Measurements from ENCODE around the gene DNAI2.

DNA sequence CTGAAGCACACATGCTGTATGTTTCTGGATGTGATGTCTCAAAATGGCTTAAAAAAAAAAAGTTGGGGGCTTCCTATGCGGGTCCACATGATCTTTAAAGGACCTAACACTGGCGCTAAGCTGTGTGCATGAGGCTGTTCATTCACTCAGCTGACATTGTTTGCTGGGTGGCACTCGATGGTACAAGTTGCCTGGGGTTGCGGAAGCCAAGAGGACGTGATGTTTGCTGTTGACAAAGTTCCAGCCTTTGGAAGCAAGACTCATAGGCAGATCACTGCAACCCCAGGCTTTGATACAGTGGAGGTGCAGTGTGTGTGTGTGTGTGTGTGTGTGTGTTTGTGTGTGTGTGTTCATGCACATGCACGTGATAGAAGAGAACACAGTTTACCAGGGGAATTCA is 29.5 kb upstream of the DNAI2 start:
- TF ChIP-seq, protein P1, sequence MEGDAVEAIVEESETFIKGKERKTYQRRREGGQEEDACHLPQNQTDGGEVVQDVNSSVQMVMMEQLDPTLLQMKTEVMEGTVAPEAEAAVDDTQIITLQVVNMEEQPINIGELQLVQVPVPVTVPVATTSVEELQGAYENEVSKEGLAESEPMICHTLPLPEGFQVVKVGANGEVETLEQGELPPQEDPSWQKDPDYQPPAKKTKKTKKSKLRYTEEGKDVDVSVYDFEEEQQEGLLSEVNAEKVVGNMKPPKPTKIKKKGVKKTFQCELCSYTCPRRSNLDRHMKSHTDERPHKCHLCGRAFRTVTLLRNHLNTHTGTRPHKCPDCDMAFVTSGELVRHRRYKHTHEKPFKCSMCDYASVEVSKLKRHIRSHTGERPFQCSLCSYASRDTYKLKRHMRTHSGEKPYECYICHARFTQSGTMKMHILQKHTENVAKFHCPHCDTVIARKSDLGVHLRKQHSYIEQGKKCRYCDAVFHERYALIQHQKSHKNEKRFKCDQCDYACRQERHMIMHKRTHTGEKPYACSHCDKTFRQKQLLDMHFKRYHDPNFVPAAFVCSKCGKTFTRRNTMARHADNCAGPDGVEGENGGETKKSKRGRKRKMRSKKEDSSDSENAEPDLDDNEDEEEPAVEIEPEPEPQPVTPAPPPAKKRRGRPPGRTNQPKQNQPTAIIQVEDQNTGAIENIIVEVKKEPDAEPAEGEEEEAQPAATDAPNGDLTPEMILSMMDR (IDR thresholded peaks at IDR 0.05): no peak
- TF ChIP-seq POLR2A (IDR thresholded peaks at IDR 0.05): no peak
